ENCODE data around the gene FOXD1.
"Not testable (repeated sequence)": the region's sequence is repeated elsewhere in the genome, so short reads cannot be mapped to it uniquely, and the experiment has no call there.

FOXD1 gene

DNA sequence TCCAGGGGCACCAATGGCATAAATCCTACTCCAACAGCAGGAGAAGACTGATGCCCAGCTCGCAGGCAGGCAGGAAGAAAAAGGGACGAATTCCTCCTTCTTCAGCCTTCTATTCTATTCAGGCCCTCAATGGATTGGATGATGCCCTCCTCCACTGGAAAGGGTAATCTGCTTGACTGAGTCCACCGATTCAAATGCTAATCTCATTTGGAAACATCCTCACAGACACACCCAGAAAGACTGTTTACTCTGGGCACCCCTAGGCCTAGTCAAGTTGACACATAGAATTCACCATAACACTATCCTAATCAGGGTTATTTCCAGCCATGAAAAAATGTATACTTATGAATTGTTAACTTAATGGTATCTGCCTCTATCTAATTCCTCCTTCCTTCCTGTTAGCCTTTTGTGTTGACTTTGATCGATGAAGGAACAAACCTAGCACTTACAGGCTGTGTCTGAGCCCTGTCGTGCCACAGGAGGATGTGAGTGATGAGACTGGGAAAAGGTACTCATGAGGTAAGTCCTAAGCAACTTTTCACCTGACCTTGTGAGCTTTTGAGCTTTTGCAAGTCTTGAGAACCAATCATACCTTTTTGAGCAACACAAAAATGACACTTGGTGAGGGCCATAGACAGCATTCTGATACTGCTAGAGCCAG lies 36.5 kb downstream of the FOXD1 start:
- Histone ChIP-seq H3K4me1 (ENCODE audit: insufficient read depth, poor library complexity, severe bottlenecking) (no peaks in the 10 kb centered on the region), H3K9me3 (ENCODE audit: severe bottlenecking) (no peaks in the 10 kb centered on the region), H3K36me3 (ENCODE audit: low read depth) (no peaks in the 10 kb centered on the region), H3K27ac (ENCODE audit: poor library complexity, severe bottlenecking) (no peak overlapping the region), H3K27me3 (ENCODE audit: insufficient read depth, poor library complexity, severe bottlenecking) (no peaks in the 10 kb centered on the region), H3K4me3 (ENCODE audit: severe bottlenecking) (no peak overlapping the region)
- no peak for DNase-seq (ENCODE audit: low spot score)
- TF ChIP-seq, protein P1, sequence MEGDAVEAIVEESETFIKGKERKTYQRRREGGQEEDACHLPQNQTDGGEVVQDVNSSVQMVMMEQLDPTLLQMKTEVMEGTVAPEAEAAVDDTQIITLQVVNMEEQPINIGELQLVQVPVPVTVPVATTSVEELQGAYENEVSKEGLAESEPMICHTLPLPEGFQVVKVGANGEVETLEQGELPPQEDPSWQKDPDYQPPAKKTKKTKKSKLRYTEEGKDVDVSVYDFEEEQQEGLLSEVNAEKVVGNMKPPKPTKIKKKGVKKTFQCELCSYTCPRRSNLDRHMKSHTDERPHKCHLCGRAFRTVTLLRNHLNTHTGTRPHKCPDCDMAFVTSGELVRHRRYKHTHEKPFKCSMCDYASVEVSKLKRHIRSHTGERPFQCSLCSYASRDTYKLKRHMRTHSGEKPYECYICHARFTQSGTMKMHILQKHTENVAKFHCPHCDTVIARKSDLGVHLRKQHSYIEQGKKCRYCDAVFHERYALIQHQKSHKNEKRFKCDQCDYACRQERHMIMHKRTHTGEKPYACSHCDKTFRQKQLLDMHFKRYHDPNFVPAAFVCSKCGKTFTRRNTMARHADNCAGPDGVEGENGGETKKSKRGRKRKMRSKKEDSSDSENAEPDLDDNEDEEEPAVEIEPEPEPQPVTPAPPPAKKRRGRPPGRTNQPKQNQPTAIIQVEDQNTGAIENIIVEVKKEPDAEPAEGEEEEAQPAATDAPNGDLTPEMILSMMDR (IDR thresholded peaks at IDR 0.05; ENCODE audit: poor library complexity, severe bottlenecking) = no peak
- no peak for ATAC-seq (ENCODE audit: low read depth)

DNA sequence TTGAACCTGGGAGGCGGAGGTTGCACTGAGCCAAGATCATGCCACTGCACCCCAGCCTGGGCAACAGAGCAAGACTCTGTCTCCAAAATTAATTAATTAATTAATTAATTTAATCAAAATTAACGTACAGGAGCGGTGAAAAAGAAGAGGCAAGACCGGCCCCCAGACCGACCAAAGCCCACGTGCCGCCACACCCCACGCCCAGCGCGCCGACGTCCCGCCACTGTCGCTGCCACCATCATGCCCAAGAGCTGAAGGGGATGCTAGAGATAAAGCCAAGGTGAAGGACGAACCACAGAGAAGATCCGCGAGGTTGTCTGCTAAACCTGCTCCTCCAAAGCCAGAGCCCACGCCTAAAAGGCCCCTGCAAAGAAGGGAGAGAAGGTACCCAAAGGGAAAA lies 38.6 kb downstream of the FOXD1 start:
- not testable (repeated sequence) for H3K27me3 ChIP-seq (ENCODE audit: insufficient read depth, poor library complexity, severe bottlenecking); H3K27ac ChIP-seq (ENCODE audit: poor library complexity, severe bottlenecking); H3K36me3 ChIP-seq (ENCODE audit: low read depth); DNase-seq (ENCODE audit: low spot score); H3K9me3 ChIP-seq (ENCODE audit: severe bottlenecking); H3K4me1 ChIP-seq (ENCODE audit: insufficient read depth, poor library complexity, severe bottlenecking); H3K4me3 ChIP-seq (ENCODE audit: severe bottlenecking); ATAC-seq (ENCODE audit: low read depth)

DNA sequence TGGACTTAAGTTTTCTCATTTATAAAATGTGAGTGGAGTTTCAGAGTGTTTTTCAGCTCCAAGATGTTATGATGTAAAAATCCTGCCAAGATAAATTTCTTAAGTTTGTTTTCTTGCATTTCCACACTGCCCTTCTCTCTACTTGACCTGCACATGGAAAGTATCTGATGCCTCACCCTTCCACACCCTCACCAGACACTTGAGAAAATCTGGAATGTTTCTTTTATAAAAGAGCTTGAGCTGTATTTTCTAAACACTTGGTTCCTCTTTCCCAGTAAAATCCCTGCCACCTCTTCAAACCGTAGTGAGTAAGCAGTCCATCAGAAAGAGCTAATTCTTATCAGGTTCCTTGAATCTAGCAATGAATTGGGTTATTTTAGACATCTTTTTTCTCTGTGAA lies 42.9 kb downstream of the FOXD1 start:
- H3K9me3 ChIP-seq (ENCODE audit: severe bottlenecking) = no peaks in the 10 kb centered on the region
- TF ChIP-seq, protein P1 (IDR thresholded peaks at IDR 0.05; ENCODE audit: poor library complexity, severe bottlenecking) = no peak
- H3K27ac ChIP-seq (ENCODE audit: poor library complexity, severe bottlenecking) = no peak overlapping the region
- ATAC-seq (ENCODE audit: low read depth) (no peak), DNase-seq (ENCODE audit: low spot score) (no peak)
- H3K27me3 ChIP-seq (ENCODE audit: insufficient read depth, poor library complexity, severe bottlenecking) = no peaks in the 10 kb centered on the region
- no peaks in the 10 kb centered on the region for H3K4me1 ChIP-seq (ENCODE audit: insufficient read depth, poor library complexity, severe bottlenecking)
- H3K4me3 ChIP-seq (ENCODE audit: severe bottlenecking) = no peak overlapping the region
- no peaks in the 10 kb centered on the region for H3K36me3 ChIP-seq (ENCODE audit: low read depth)

DNA sequence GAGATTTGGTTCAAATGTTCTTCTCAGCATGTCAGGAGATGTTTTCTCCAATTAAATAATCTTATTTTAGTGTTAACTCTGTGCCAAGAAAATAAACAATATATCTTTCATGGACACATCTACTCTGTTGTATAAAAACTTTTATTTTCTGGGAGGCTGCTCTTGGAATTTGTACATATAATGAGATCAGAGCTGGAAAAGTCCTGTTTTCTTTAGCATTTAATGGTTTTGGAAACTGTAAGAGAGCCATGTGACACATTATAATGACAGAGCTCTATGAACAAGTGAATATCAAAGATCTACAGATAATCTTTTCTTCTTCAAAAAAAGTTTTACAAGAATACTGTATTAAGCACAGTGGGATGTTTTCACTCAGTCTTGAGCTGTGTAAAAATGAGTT lies 48.8 kb downstream of the FOXD1 start:
- Histone ChIP-seq H3K9me3 (ENCODE audit: severe bottlenecking) (no peaks in the 10 kb centered on the region), H3K27me3 (ENCODE audit: insufficient read depth, poor library complexity, severe bottlenecking) (no peaks in the 10 kb centered on the region), H3K4me3 (ENCODE audit: severe bottlenecking) (no peak overlapping the region), H3K4me1 (ENCODE audit: insufficient read depth, poor library complexity, severe bottlenecking) (no peaks in the 10 kb centered on the region), H3K27ac (ENCODE audit: poor library complexity, severe bottlenecking) (no peak overlapping the region), H3K36me3 (ENCODE audit: low read depth) (no peaks in the 10 kb centered on the region)
- ATAC-seq (ENCODE audit: low read depth) = no peak
- DNase-seq (ENCODE audit: low spot score) = no peak
- TF ChIP-seq, protein P1 (IDR thresholded peaks at IDR 0.05; ENCODE audit: poor library complexity, severe bottlenecking) = no peak
